T-helper 17 cell (primary cell): ENCODE measurements around the gene ZC3H4. TPM values are rescaled to one million over a fixed set of nuclear protein-coding genes. Genes with fewer than 3 reads are reported as not detected.

ENCODE experiments used
- ATAC-seq: fragments of 150-1000 bp; cut with Tn5 transposase; 2 replicates; pipeline ENCODE4 v1.10.0; 2021; ENCODE audit warnings: mild to moderate bottlenecking, moderate library complexity
- DNase-seq, 3 donors: peaks; one replicate each; pipeline versions ENCODE4 v3.0.0 to v3.0.0-alpha.2; 2020 to 2021
- H3K9me3 ChIP-seq: one replicate; pipeline ENCODE4 v1.7.0; 2013; ENCODE audit warnings: low read length, mild to moderate bottlenecking; ENCODE audit not compliant: control insufficient read depth, poor library complexity, severe bottlenecking
- H3K27ac Mint-ChIP-seq: one replicate; pipeline ENCODE4 v1.8.0; 2022; ENCODE audit warnings: mild to moderate bottlenecking, moderate library complexity, mixed read lengths
- H3K27me3 Mint-ChIP-seq: one replicate; pipeline ENCODE4 v1.8.0; 2022; ENCODE audit warnings: mixed read lengths
- H3K36me3 Mint-ChIP-seq: one replicate; pipeline ENCODE4 v1.8.0; 2022; ENCODE audit warnings: low read depth, mixed read lengths
- H3K4me1 Mint-ChIP-seq: one replicate; pipeline ENCODE4 v1.8.0; 2022; ENCODE audit warnings: mild to moderate bottlenecking, mixed read lengths
- H3K4me3 Mint-ChIP-seq: one replicate; pipeline ENCODE4 v1.8.0; 2022; ENCODE audit warnings: mild to moderate bottlenecking, moderate library complexity, mixed read lengths
- total RNA-seq, 4 donors: library from RNA in 2 of 4; stranded (reverse) in 2 of 4; gene quantifications; one replicate each; pipeline ENCODE4 v1.2.3 and lab custom pipeline; 2022 to 2026

ZC3H4 gene
- total RNA-seq, 2 donors from 2014 or later, result 58.4 to 60.7 TPM

DNA sequence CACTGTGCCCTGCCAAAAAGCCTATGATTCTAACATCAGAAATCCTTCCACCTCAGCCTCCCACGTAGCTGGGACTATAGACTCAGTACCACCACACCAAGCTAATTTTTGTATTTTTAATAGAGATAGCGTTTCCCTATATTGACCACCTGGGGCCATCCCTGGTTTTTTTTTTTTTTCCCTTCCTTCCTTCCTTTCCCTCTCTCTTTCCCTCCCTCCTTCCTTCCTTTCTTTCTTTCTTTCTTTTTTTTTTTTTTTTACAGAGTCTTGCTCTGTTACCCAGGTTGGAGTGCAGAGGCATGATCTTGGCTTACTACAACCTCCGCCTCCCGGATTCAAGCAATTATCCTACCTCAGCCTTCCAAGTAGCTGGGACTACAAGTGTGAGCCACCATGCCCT lies 16.0 kb upstream of the ZC3H4 start:
- H3K27me3 Mint-ChIP-seq, result no peaks in the 10 kb centered on the region
- no peak overlapping the region for H3K27ac Mint-ChIP-seq
- H3K9me3 ChIP-seq, result no peaks in the 10 kb centered on the region
- H3K36me3 Mint-ChIP-seq, result peaks cover 12% of the 10 kb centered on the region
- peaks cover 38% of the 10 kb centered on the region for H3K4me1 Mint-ChIP-seq
- DNase-seq, result no peak
- H3K4me3 Mint-ChIP-seq, result peak overlapping the region; percentile 28
- ATAC-seq, result no peak

- peaks cover under 1% of the 10 kb centered on the region for H3K36me3 Mint-ChIP-seq
- H3K27me3 Mint-ChIP-seq, result no peaks in the 10 kb centered on the region
- H3K9me3 ChIP-seq, result no peaks in the 10 kb centered on the region
- peaks cover 6% of the 10 kb centered on the region for H3K4me1 Mint-ChIP-seq
- DNase-seq (no peak), ATAC-seq (no peak)
- H3K4me3 Mint-ChIP-seq, result no peak overlapping the region
- H3K27ac Mint-ChIP-seq, result no peak overlapping the region
These were observed 12.0 kb upstream of the ZC3H4 start for GRCh38 chr19:47125669-47125938.

DNA sequence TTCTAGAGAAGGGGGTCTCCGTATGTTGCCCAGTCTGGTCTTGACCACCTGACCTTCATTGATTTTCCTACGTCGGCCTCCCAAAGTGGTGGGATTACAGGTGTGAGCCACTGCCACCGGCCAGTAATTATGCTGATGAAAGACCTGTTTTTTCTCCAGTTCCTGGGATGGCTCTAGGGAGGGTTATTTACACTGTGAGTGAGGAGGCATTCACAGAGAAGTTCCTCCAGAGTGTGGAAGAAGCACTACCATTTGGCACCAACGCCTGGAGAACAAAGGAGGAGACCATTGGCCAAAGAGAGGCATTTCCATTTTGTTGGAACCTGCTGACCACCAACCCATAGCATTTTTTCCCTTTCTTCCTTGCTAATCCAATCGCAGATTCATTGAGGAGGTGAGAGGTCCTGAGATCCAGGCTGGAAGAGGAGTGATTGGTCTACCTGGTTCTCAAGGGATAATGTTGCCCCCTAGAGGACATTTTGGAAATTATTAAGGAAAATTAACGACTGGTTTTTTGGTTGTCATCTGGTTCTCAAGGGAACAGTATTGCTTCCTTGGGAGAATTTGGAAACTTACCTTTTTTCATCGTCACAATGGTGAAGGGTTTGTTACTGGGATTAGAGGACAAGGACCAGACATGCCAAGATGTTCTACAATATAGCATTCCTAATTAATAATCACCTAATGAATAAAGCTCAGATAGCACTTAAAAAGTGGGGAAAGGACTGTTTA lies 11.5 kb upstream of the ZC3H4 start:
- ATAC-seq (peak; percentile 60), DNase-seq (no peak)
- Mint-ChIP-seq H3K4me1 (peaks cover 2% of the 10 kb centered on the region), H3K27ac (no peak overlapping the region), H3K27me3 (no peaks in the 10 kb centered on the region), H3K4me3 (no peak overlapping the region), H3K36me3 (no peaks in the 10 kb centered on the region)
- H3K9me3 ChIP-seq, result no peaks in the 10 kb centered on the region

DNA sequence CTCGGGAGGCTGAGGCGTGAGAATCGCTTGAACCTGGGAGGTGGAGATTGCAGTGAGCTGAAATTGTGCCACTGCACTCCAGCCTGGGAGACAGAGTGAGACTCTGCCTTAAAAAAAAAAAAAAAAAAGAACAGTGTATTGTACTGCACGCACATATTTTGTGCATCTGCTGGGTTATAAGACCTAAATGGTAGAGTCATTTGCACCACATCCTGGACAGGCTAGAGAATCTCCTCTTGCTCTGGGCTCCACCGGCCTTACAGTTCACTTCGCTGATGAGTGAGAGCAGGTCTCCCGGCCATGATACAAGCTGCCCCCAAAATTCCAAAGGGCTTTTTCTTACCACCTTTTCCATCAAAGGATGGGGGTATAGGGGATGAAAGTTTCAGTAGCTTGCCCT lies 9.8 kb upstream of the ZC3H4 start:
- H3K27me3 Mint-ChIP-seq, result no peaks in the 10 kb centered on the region
- ATAC-seq (no peak), DNase-seq (no peak)
- no peaks in the 10 kb centered on the region for H3K36me3 Mint-ChIP-seq
- H3K4me3 Mint-ChIP-seq, result no peak overlapping the region
- peaks cover 2% of the 10 kb centered on the region for H3K4me1 Mint-ChIP-seq
- H3K9me3 ChIP-seq, result no peaks in the 10 kb centered on the region
- no peak overlapping the region for H3K27ac Mint-ChIP-seq

- DNase-seq, result no peak
- H3K27ac Mint-ChIP-seq, result no peak overlapping the region
- no peaks in the 10 kb centered on the region for H3K36me3 Mint-ChIP-seq
- no peaks in the 10 kb centered on the region for H3K27me3 Mint-ChIP-seq
- H3K9me3 ChIP-seq, result no peaks in the 10 kb centered on the region
- no peak overlapping the region for H3K4me3 Mint-ChIP-seq
- no peak for ATAC-seq
- H3K4me1 Mint-ChIP-seq, result no peaks in the 10 kb centered on the region
These were observed 9.1 kb upstream of the ZC3H4 start for GRCh38 chr19:47122359-47123335.

DNA sequence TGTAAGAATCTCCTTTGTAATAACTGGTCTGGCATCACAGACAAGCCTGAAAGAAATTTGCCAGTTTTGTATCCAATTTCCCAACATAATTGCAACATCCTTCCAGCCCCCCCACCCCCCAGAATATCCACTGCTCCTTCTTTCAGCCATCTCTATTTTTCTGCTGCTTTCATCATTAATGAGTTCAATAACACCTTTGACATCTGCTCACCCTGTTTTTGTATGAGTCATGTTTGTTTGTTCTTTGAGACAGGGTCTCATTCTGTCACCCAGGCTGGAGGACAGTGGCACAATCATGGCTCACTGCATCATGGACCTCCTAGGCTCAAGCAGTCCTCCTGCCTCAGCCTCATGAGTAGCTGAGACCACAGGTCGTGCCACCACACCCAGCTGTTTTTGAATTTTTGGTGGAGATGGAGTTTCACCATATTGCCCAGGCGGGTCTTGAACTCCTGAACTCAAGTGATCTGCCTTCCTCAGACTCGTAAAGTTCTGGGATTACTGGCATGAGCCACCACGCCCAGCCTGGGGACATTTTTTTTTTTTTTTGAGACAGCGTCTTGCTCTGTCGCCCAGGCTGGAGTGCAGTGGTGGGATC lies 7.0 kb upstream of the ZC3H4 start:
- ATAC-seq, result no peak
- H3K27ac Mint-ChIP-seq, result no peak overlapping the region
- H3K4me1 Mint-ChIP-seq, result no peaks in the 10 kb centered on the region
- no peaks in the 10 kb centered on the region for H3K9me3 ChIP-seq
- no peaks in the 10 kb centered on the region for H3K27me3 Mint-ChIP-seq
- DNase-seq, result no peak
- no peak overlapping the region for H3K4me3 Mint-ChIP-seq
- H3K36me3 Mint-ChIP-seq, result no peaks in the 10 kb centered on the region

GRCh38 chr19:47113850-47114651 lies 475 bp upstream of the ZC3H4 start:
- ATAC-seq, result no peak
- H3K4me1 Mint-ChIP-seq, result peaks cover 22% of the 10 kb centered on the region
- peak overlapping the region; percentile 94 for H3K4me3 Mint-ChIP-seq
- peaks cover 12% of the 10 kb centered on the region for H3K36me3 Mint-ChIP-seq
- no peaks in the 10 kb centered on the region for H3K9me3 ChIP-seq
- H3K27ac Mint-ChIP-seq, result peak overlapping the region; percentile 98
- no peaks in the 10 kb centered on the region for H3K27me3 Mint-ChIP-seq
- no peak for DNase-seq

- DNase-seq (peak; percentile 70 to 80 (median 80)), ATAC-seq (peak; percentile 21)
- Mint-ChIP-seq H3K27me3 (no peaks in the 10 kb centered on the region), H3K4me1 (peaks cover 34% of the 10 kb centered on the region), H3K4me3 (peak overlapping the region; percentile 94), H3K27ac (peak overlapping the region; percentile 98), H3K36me3 (peaks cover 12% of the 10 kb centered on the region)
- H3K9me3 ChIP-seq, result no peaks in the 10 kb centered on the region
These were observed 1.2 kb downstream of the ZC3H4 start for GRCh38 chr19:47112166-47112996.

DNA sequence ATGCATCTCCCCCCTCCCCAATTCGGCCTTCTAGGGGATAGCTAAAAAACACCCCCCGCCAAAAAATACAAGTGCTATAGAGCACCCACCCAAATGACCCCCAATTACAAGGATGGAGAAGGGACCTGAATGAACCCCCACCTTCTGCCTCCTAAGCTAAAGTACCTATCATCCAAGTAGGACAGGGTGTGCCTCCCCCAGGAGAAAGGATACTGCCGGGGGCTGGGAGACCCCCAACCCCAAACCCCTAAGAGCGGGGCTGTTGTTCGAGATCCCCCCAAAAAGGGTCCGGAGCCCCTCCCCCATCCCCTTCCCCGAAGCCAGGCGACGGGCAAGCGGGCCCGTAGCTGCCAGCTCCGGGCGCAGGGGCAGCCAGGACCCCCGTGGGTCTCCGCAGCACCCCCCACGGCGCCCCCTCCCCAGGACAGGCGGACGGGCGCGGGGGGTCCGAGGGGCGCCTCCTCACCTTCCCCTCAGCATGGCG lies 1.9 kb downstream of the ZC3H4 start:
- H3K27me3 Mint-ChIP-seq, result no peaks in the 10 kb centered on the region
- peaks cover 41% of the 10 kb centered on the region for H3K4me1 Mint-ChIP-seq
- ATAC-seq (no peak), DNase-seq (no peak)
- peaks cover 12% of the 10 kb centered on the region for H3K36me3 Mint-ChIP-seq
- H3K4me3 Mint-ChIP-seq, result peak overlapping the region; percentile 94
- peak overlapping the region; percentile 98 for H3K27ac Mint-ChIP-seq
- H3K9me3 ChIP-seq, result no peaks in the 10 kb centered on the region

DNA sequence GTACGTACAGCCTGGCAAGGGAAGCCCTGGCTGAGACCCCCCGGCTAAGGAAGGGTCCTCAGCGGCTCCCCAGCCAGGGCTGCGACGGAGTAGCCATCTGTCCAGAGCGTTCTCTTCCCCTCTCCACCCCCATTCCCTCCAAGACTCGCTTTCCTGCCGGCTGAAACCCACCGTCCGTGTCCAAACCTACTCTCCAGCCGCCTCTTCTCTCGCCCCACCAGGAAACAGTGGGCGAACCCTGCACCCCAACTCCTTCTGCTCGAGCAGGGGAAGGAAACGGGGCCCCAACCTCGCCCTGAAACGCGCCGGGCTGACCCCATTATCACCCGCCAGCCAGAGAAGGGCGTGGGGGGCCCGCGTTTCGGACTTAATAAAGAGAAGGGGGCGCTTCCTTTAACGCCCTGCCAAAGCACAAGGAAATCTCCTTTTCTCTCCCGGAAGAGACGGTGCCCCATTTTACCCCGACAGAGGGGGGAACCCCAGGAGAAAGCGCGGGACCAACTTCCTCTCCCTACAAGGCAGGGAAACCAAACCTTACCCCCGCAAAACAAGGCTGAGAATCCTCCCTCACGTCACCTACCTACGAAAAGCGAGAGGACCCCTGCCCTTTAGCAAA lies 2.5 kb downstream of the ZC3H4 start:
- peak overlapping the region; percentile 94 for H3K4me3 Mint-ChIP-seq
- ATAC-seq (no peak), DNase-seq (peak; percentile 30 to 51 (median 33))
- H3K4me1 Mint-ChIP-seq, result peaks cover 43% of the 10 kb centered on the region
- H3K27ac Mint-ChIP-seq, result peak overlapping the region; percentile 98
- H3K27me3 Mint-ChIP-seq, result no peaks in the 10 kb centered on the region
- peaks cover 12% of the 10 kb centered on the region for H3K36me3 Mint-ChIP-seq
- H3K9me3 ChIP-seq, result no peaks in the 10 kb centered on the region

- Mint-ChIP-seq H3K27ac (peak overlapping the region; percentile 98), H3K36me3 (peaks cover 14% of the 10 kb centered on the region), H3K4me3 (peak overlapping the region; percentile 94), H3K4me1 (peaks cover 49% of the 10 kb centered on the region), H3K27me3 (no peaks in the 10 kb centered on the region)
- DNase-seq, result peak in 1 of 3 donors; percentile 32
- no peak for ATAC-seq
- H3K9me3 ChIP-seq, result no peaks in the 10 kb centered on the region
These were observed 3.0 kb downstream of the ZC3H4 start for GRCh38 chr19:47110521-47111005.
